ENCODE results near the gene CD40. TPM values are rescaled to one million over a fixed set of nuclear protein-coding genes. Genes with fewer than 3 reads are reported as not detected.
A peak's percentile ranks its signal among the peaks of the same experiment; 100 is the strongest.

The CD40 gene
- total RNA-seq, 2 experiments from 2014 or later: 34.7 to 64.2 TPM

DNA sequence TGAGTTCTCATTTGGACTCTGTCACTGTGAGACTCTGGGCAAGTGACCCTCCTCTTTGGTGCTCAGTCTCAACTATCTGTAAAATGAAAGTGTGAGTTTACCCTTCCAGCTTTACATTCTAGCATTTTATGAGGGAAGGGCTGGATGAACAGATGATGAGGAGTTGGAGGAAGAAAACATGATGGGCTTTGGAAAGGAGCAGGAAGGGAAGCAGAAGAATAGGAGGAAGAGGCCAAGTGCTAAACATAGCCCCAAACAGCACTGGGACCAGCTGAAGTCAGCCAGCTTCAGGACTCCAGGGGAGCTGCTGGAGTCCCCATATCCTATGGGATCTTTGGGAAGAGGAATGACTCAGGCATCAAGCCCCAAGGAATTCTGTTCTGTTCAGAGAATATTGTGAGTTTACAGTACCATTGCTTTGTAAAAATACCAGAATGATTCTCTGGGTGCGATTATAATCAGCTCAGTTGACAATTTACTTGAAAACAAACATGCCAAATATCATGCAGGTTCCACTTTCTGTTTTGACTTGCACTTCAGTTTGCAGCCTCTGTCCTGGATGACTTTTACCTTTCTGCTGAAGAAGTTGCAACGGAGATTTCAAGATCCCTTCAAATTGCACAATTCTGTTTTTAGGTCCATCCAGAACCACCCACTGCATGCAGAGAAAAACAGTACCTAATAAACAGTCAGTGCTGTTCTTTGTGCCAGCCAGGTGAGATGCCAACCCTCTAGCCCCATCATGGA is 3.2 kb downstream of the CD40 start:
- no peaks in the 10 kb centered on the region for H3K9me2 ChIP-seq (ENCODE audit: insufficient read depth, low read length)
- peaks cover 12% of the 10 kb centered on the region; the same call in 1 of the 2 replicates for H4K20me1 ChIP-seq (ENCODE audit: insufficient read depth, low read length)
- BruUV-seq (replicated peaks): no TSS peak
- DNase-seq (ENCODE audit: low spot score): no peak
- H3K4me1 ChIP-seq (ENCODE audit: insufficient read depth, low read length, poor library complexity, severe bottlenecking): peaks cover 29% of the 10 kb centered on the region
- peak overlapping the region; percentile 90 for H3K27ac ChIP-seq (ENCODE audit: low read depth, low read length, poor library complexity, severe bottlenecking)
- peaks cover 33% of the 10 kb centered on the region for H3K79me2 ChIP-seq (ENCODE audit: insufficient read depth, low read depth, low read length)
- H3K36me3 ChIP-seq (ENCODE audit: insufficient read depth, low read length): peaks cover 53% of the 10 kb centered on the region
- TF ChIP-seq, protein P1, sequence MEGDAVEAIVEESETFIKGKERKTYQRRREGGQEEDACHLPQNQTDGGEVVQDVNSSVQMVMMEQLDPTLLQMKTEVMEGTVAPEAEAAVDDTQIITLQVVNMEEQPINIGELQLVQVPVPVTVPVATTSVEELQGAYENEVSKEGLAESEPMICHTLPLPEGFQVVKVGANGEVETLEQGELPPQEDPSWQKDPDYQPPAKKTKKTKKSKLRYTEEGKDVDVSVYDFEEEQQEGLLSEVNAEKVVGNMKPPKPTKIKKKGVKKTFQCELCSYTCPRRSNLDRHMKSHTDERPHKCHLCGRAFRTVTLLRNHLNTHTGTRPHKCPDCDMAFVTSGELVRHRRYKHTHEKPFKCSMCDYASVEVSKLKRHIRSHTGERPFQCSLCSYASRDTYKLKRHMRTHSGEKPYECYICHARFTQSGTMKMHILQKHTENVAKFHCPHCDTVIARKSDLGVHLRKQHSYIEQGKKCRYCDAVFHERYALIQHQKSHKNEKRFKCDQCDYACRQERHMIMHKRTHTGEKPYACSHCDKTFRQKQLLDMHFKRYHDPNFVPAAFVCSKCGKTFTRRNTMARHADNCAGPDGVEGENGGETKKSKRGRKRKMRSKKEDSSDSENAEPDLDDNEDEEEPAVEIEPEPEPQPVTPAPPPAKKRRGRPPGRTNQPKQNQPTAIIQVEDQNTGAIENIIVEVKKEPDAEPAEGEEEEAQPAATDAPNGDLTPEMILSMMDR (conservative IDR thresholded peaks at IDR 0.05; ENCODE audit: low read length): no peak
- no peak for TF ChIP-seq EZH2phosphoT487 (IDR thresholded peaks at IDR 0.05; ENCODE audit: borderline replicate concordance, low read depth, low read length)
- POLR2A ChIA-PET: interaction anchor here (1.1 kb wide), 1 partner anchor 151 kb away, joined by 3 read pairs; no protein-coding TSS in a partner anchor
- H3K4me3 ChIP-seq (ENCODE audit: low read depth, low read length, poor library complexity, severe bottlenecking): peak overlapping the region; percentile 81
- H3K4me2 ChIP-seq (ENCODE audit: low read length): peak overlapping the region; percentile 91
- no peak overlapping the region for H2AFZ ChIP-seq (ENCODE audit: low read length)
- CTCF ChIA-PET (ENCODE audit: unreplicated experiment): no interaction called here
- intact Hi-C loops (cut with micrococcal nuclease; ENCODE audit: unreplicated experiment): no loop called here
- H3K9me3 ChIP-seq (ENCODE audit: low read length): no peaks in the 10 kb centered on the region

DNA sequence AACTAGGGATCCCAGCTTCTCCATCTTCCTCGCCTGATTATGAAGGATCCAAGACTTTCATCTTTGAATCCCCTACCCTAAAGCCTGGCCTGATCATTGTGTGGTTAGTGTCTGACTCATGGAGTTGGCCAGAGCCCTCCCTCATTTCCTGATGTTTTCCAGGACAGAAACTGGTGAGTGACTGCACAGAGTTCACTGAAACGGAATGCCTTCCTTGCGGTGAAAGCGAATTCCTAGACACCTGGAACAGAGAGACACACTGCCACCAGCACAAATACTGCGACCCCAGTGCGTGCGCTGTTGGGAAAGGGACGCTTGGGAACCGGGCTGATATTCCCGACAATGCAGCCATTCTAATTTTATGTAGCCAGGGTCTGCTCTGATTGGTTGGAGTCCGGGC is 4.0 kb downstream of the CD40 start:
- Histone ChIP-seq H3K9me2 (ENCODE audit: insufficient read depth, low read length) (no peaks in the 10 kb centered on the region), H3K9me3 (ENCODE audit: low read length) (no peaks in the 10 kb centered on the region), H3K4me1 (ENCODE audit: insufficient read depth, low read length, poor library complexity, severe bottlenecking) (peaks cover 29% of the 10 kb centered on the region), H2AFZ (ENCODE audit: low read length) (no peak overlapping the region), H3K79me2 (ENCODE audit: insufficient read depth, low read depth, low read length) (peaks cover 33% of the 10 kb centered on the region), H3K4me2 (ENCODE audit: low read length) (no peak overlapping the region), H3K27ac (ENCODE audit: low read depth, low read length, poor library complexity, severe bottlenecking) (no peak overlapping the region), H3K4me3 (ENCODE audit: low read depth, low read length, poor library complexity, severe bottlenecking) (no peak overlapping the region), H3K36me3 (ENCODE audit: insufficient read depth, low read length) (peaks cover 58% of the 10 kb centered on the region), H4K20me1 (ENCODE audit: insufficient read depth, low read length) (peaks cover 12% of the 10 kb centered on the region; the same call in 1 of the 2 replicates)
- CTCF ChIA-PET (ENCODE audit: unreplicated experiment): no interaction called here
- POLR2A ChIA-PET: no interaction called here
- intact Hi-C loops (cut with micrococcal nuclease; ENCODE audit: unreplicated experiment): no loop called here
- TF ChIP-seq EZH2phosphoT487 (IDR thresholded peaks at IDR 0.05; ENCODE audit: borderline replicate concordance, low read depth, low read length): no peak
- TF ChIP-seq, protein P1 (conservative IDR thresholded peaks at IDR 0.05; ENCODE audit: low read length): no peak
- no peak for DNase-seq (ENCODE audit: low spot score)
- no TSS peak for BruUV-seq (replicated peaks)
